Neural cell (in vitro differentiated cells): ENCODE results near the gene DGKI.

Source experiments
- CTCF ChIP-seq: fragments of 450-650 bp; IDR thresholded peaks from 2 replicates; pipeline ENCODE4 v1.5.1; 2014; ENCODE audit warnings: antibody characterized with exemption, mild to moderate bottlenecking, moderate library complexity; ENCODE audit not compliant: poor library complexity, severe bottlenecking
- EZH2 ChIP-seq: fragments of 200-600, 300-800 bp; shearing (Covaris generic), sonication (generic); IDR thresholded peaks from 2 replicates; pipeline ENCODE4 v1.6.1; 2014; ENCODE audit warnings: antibody characterized with exemption, low read length, borderline replicate concordance, mild to moderate bottlenecking; ENCODE audit not compliant: insufficient read depth, poor library complexity, severe bottlenecking
- POLR2AphosphoS5 ChIP-seq: IDR thresholded peaks from 2 replicates; pipeline ENCODE4 v1.6.1; 2012

DNA sequence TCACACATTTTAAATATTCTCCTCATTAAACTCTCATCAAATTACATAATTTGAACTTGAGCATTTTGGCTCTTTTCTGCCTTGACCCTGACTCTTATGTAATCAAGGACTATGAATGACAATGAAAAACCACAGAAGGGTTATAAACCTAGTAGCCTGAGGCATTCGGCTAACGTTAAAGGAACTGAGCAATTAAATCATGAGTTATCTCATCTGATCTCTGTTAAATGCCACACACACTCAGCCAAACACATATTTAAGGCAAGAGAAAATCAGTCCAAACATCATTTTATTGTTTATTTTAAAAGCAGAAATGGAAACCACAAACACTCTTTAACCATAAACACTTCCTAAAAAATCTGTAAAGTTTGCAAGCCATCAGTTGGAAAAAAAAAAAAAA, 204.3 kb downstream of the DGKI start:
- no peak for TF ChIP-seq EZH2
- no peak for TF ChIP-seq CTCF
- TF ChIP-seq POLR2AphosphoS5, result no peak
